GM18508 (cell line): ENCODE measurements around the gene TMEM178B.
"Not testable (repeated sequence)": the region's sequence is repeated elsewhere in the genome, so short reads cannot be mapped to it uniquely, and the experiment has no call there.

Experiments used
- ATAC-seq: cut with Tn5 transposase; IDR thresholded peaks from one replicate; pipeline ENCODE4 v1.9.1; 2021; ENCODE audit warnings: moderate number of reproducible peaks; ENCODE audit not compliant: insufficient read depth, unreplicated experiment

The TMEM178B gene

DNA sequence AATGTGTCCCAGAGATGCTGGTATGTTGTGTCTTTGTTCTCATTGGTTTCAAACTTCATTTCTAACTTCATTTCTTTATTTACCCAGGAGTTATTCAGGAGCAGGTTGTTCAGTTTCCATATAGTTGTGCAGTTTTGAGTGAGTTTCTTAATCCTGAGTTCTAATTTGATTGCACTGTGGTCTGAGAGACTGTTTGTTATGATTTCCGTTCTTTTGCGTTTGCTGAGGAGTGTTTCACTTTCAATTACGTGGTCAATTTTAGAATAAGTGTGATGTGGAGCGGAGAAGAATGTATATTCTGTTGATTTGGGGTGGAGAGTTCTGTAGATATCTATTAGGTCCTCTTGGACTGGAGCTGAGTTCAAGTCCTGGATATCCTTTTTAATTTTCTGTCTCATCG is 103.3 kb downstream of the TMEM178B start:
- ATAC-seq: not testable (repeated sequence)

DNA sequence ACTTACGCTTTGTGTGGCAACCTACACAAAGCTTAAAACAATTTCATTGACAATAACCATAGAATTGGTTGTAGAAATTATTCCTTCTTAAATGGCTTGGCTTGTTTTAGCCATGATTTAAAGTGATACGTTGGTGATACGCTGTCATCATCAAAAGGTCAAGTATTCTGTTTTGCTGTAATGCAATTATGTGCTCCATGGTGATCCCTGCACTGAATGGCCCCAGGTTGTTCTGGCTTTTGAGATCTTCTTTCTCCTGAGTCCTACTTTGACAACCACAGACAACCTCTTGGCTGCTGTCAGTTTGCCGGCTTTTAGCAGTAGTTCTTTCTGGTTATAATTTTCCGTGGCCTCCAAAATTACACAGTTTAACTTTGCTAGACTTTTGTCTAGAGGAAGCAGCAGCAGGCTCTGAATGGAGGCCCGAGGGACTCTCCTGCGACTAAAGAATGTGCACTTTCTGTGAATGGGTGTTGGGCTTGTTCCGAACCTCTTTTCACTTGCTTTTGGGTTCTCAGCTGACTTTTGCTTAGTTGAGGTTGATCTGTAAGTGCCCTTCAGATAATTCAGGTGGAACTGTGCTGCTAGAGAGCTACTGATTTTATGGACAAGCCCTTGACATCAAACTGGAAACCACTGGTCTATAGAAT is 104.7 kb downstream of the TMEM178B start:
- ATAC-seq: no peak

GRCh38 chr7:141181812-141182211 is 107.9 kb downstream of the TMEM178B start:
- ATAC-seq: no peak

DNA sequence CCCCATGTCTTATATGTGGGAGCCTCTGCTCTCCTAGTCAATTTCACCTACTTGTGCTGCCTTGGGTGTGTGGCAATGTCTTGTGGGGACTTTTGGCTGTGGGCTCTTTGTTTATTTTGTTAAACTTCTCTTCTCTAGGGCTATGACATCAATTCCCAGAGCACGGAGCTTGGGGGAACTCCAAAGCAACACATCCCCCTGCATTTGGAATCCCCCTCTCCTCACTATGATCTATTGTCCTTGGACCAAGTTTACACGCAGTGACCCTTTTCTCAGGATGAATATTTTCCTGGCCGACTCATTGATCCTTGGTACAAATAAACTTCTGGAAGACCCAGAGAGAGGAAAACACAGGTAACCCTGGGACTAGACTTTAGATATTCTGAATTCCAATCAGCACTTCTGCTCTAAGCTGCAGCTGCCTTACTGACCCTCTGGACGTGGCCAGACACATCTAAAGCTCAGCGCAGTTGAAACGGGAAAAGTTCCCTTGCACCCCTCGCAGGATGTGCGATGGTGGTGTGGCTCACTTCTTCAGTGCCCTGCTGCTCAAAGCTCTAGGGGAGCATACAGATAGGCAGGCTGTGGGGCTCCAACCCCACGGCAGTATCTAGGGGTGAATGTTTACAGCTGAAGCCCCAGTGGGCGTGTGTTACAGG is 110.8 kb downstream of the TMEM178B start:
- no peak for ATAC-seq

- ATAC-seq: no peak
These were observed 111.6 kb downstream of the TMEM178B start for GRCh38 chr7:141185369-141185967.

- no peak for ATAC-seq
These were observed 115.4 kb downstream of the TMEM178B start for GRCh38 chr7:141189231-141189630.

DNA sequence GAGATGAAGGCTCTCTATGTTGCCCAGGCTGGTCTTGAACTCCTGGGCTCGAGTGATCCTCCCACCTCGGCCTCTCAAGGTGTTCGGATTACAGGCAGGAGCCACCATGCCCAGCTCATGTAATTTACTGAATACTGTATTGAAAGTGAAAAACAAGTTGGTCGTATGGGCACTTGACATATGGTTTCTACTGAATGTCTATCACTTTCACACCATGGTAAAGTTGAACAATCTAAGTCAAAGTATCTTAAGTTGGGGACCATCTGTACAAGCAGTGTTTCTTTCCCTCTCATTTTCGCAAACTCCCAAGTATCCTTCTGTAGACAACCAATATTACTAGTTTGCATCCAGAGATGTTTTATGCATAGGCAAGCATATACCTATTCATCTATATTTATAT is 116.6 kb downstream of the TMEM178B start:
- ATAC-seq: no peak

GRCh38 chr7:141191277-141191676 is 117.4 kb downstream of the TMEM178B start:
- no peak for ATAC-seq

DNA sequence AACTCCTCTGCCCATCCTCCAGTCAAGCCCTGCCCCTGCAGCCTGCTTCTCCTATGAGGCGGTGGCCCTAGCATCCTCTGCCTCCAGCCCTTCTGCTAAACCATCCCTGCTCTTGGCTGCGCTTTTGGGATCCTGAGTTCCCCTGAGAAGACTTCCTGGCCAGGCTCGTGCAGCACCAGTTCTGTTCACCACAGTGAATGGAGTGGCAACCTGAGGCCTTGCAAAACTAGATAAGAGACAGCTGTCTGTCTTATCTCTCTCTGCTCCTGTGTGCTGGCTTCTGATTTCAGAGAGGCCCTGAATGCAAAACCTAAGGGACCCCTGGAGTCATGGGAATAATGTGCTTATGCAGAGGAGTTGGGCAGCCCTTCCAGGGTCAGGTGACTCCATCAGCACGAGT is 119.2 kb downstream of the TMEM178B start:
- no peak for ATAC-seq

- ATAC-seq: not testable (repeated sequence)
These were observed 121.9 kb downstream of the TMEM178B start for GRCh38 chr7:141195722-141196121.

DNA sequence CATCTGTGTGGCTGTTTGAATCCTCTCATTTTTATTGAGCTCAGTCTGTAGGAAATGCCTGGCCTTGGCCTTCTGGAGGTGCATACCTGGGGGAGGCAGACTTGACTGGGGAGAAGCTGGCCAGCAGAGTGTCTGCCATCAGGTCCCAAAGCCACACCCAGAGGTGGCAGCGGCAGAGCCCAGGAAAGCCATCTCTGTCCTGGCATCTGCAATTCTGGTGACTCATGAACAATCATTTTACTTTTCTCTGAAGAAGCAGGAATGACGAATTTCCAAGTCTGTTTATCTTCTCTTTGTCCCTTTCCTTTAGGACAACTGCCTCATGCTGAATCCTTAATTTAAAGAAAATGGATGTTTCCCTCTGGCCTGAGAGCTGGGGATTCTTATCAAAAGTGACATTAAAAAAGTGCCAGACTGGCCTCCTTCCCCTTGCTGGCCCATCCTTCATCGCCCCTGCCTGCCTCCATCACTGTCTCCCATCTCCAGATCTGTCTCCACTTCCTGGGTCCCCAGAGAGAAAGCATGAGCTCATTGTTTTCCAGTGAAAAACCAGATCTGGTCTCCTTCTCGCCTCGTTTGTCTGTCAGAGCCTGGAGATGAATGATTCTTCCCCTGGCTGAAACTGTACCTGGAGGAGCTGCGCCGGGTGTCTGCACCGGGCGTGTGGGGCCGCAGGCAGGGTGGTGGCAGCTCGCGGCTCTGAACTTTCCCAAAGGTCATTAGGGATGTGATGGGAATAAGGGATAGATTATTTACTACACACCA is 124.5 kb downstream of the TMEM178B start:
- ATAC-seq: no peak

DNA sequence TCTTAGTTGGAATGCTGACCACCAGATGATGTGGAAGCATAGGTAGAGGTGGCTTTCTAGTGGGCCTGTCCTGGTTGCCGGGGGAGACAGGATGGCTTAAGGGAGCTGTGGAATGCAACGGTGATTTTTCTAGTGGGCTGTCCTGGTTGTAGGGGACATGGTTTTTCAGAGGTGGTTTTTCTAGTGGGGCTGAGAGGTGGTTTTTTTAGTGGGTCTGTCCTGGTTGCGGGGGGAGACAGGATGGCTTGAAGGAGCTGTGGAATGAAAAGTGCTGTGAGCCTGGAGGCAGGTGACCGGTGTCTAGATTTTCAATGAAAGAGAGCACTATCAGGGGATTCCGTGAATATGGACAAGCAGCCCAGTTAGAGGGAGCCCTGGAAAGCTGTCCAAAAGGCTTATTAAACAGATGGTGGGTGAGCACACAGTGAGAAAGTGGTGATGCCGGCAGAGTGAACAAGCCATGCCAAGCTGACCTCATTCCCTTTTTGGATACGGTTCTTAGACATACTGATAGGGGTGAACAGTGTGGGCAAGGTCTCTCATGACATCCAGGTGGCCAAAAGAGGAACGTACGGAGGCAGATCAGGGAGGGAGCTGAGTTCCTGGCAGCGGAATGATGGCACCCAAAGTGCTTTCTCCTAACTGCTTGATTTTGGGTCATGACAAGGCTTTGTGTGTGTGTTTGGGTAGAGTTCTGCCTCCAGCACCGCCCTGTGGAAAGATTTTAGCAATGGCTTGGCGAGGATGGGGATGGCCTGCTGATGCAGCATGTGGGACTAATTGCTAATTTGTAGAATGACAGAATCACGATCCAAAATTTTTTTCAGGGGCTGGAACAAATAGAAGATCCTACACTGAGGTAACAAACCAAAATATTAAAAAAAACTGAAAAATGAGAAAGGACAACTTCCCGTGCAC is 126.6 kb downstream of the TMEM178B start:
- ATAC-seq: no peak

- ATAC-seq: no peak
These were observed 127.5 kb downstream of the TMEM178B start for GRCh38 chr7:141201145-141201885.

DNA sequence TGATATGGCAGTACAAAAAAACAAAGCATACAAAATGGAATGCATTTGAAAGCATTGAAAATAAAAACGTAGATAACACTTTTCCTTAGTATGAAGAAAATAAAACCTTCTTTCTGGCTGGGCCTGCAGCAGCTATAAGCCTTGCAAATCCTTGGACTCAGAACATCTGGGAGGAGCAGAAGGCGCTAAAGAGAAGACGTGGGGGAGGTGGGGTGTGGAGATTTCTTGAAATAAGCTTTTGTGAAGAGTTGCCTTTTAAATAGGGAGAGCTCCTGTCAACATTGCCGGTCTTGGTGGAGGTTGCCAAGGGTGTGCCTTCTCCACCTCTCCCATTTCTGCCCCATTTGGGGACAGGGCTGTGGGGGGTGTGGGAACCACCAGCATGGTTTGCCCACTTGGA is 128.7 kb downstream of the TMEM178B start:
- ATAC-seq: no peak

GRCh38 chr7:141203177-141203576 is 129.3 kb downstream of the TMEM178B start:
- no peak for ATAC-seq

DNA sequence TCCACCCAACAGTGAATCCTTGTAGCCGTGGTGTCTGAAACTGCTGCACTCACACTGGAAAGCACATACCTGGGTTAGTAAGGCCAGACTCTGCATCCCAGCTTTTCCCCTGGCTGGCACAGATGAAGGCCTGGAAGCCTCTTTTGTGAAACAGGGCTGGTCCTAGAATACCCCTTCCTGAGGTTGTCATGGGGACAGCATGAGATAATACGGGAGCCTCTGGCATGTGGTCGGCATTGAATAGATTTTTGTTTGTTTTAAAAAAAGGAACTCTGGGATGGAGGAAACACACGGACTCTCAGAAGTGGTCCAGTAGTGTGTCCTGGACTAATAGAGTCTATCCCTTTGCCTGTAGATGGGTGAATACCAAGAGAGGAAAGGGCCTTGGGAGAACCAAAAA is 129.7 kb downstream of the TMEM178B start:
- no peak for ATAC-seq

DNA sequence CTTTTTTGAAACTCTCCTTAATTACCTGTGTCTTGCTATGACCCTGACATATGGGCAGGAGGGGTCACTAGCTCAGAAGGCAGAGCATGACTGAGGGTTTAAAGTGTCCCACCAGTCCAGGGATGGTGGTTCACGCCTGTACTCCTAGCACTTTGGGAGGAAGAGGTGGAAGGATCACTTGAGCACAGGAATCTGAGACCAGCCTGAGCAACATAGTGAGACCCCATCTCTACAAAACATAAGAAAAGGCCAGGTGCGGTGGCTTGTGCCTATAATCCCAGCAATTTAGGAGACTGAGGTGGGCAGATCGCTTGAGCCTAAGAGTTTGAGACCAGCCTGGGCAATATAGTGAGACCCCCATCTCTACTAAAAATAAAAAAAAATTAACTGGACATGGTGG is 133.8 kb downstream of the TMEM178B start:
- no peak for ATAC-seq

DNA sequence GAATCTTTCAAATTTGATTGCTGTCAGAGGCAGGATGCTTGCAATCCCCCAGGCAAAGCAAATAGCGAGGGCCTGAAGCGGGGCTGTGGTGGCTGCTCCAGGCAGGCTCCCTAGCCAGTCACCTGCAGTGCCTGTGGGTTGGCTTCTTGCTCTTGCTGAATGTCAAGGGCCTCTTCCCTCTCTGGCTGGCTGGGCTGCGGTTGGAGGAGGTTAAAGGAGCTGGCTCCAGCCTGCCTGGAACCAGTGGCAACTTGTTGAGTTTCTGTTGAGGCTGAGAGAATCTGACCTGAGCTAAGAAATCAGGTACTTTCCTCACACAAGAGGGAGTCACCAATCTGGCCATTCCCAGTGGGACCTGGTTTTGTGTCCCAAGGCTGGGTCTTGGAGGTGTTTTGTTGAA is 134.7 kb downstream of the TMEM178B start:
- ATAC-seq: no peak

DNA sequence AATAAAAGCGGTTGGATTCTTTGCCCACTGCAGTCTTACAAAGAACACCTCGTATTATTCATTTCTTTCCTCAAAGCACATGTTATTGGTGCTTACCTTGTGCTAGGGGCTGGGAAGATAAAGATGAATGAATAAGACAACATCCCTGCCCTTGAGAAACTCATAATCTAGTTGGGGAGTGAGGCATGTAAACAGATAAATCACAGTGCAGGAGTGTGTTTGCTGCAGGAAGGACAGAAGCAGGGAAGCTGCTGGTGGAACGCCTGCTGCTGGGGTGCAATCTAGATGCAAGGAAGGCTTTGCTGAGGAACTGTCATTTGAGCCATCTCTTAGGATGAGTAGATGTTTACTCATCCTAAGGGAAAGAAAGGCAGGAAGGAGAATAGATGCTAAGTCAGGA is 135.6 kb downstream of the TMEM178B start:
- ATAC-seq: no peak
